Fibroblast of lung (primary cell): ENCODE results near the gene EIF2D.
A peak's percentile ranks its signal among the peaks of the same experiment; 100 is the strongest.

ENCODE experiments used
- CTCF ChIP-seq, 2 donors: IDR thresholded peaks in 1 of 2; conservative IDR thresholded peaks in 1 of 2; 1 replicate in 1 of 2; 2 replicates in 1 of 2; pipeline ENCODE4 v1.5.1; 2011 to 2012; ENCODE audit warnings: low read length in 2 of 2, control low read depth in 1 of 2, inconsistent platforms in 1 of 2, low read depth in 1 of 2, mild to moderate bottlenecking in 1 of 2
- EZH2 ChIP-seq: IDR thresholded peaks from 2 replicates; pipeline ENCODE4 v1.5.1; 2012; ENCODE audit warnings: low read length, control low read depth, mild to moderate bottlenecking; ENCODE audit errors: missing control alignments

GRCh38 chr1:206606867-206607266, 5.4 kb downstream of the EIF2D start:
- peak; percentile 34 to 51 for TF ChIP-seq CTCF (conservative IDR thresholded peaks at IDR 0.05 in 1 of 2, IDR thresholded peaks at IDR 0.05 in 1 of 2; ENCODE audit: low read depth in 1 of 2, low read length in 2 of 2)
- TF ChIP-seq EZH2, result no peak
